Esophagus squamous epithelium (tissue), 5 donors: Measurements from ENCODE around the gene DAPK1. TPM values are rescaled to one million over a fixed set of nuclear protein-coding genes. Genes with fewer than 3 reads are reported as not detected.

Source experiments
- DNase-seq: peaks from one replicate; lab custom pipeline; 2025; lab: John Stamatoyannopoulos, UW
- H3K27ac ChIP-seq, 4 donors: fragments of 200-600 bp; sonication (generic); one replicate each; pipeline ENCODE4 v1.5.1; 2016 to 2019; ENCODE audit warnings: mild to moderate bottlenecking in 1 of 4
- H3K27me3 ChIP-seq, 4 donors: fragments of 200-600 bp; sonication (generic); 1 replicate in 3 of 4; 2 replicates in 1 of 4; pipeline versions ENCODE4 v1.5.1 to v1.6.0; 2017 to 2021; ENCODE audit warnings: antibody characterized with exemption in 1 of 4
- H3K36me3 ChIP-seq, 3 donors: fragments of 200-600 bp; sonication (generic); one replicate each; pipeline ENCODE4 v1.5.1; 2016 to 2019
- H3K4me1 ChIP-seq, 3 donors: fragments of 200-600 bp; sonication (generic); one replicate each; pipeline ENCODE4 v1.5.1; 2017 to 2019
- H3K4me3 ChIP-seq, 4 donors: fragments of 200-600 bp; sonication (generic); 1 replicate in 3 of 4; 2 replicates in 1 of 4; pipeline ENCODE4 v1.5.1; 2016 to 2019; ENCODE audit warnings: mild to moderate bottlenecking in 2 of 4, moderate library complexity in 1 of 4
- H3K9me3 ChIP-seq, 3 donors: fragments of 200-600 bp; sonication (generic); one replicate each; pipeline ENCODE4 v1.5.1; 2016 to 2019
- CTCF ChIP-seq, 6 experiments: fragments of 450-650 bp in 4 of 6; fragments of 200-600 bp in 2 of 6; sonication (generic) in 2 of 6; IDR thresholded peaks; one replicate each; pipeline ENCODE4 v1.5.1; 2016 to 2019; ENCODE audit warnings: antibody characterized with exemption in 6 of 6, mild to moderate bottlenecking in 4 of 6, moderate library complexity in 4 of 6
- POLR2A ChIP-seq, 4 donors: fragments of 450-650 bp; IDR thresholded peaks; one replicate each; pipeline ENCODE4 v1.6.1; 2017; ENCODE audit warnings: antibody characterized with exemption in 4 of 4, mild to moderate bottlenecking in 4 of 4, moderate library complexity in 3 of 4
- WGBS, 2 donors: methylation state at CpG; one replicate each; pipeline ENCODE4 v1.1.5; 2018; 5-methylcytosine and 5-hydroxymethylcytosine counted together
- intact Hi-C: fragments of 100-400 bp; cut with DNase I; formaldehyde crosslinking; loops from one replicate; pipeline ENCODE4 v1.15.0; 2022
- total RNA-seq, 4 donors: library from RNA; depleted of rRNA; stranded (reverse); fragments of >200 nt; gene quantifications; one replicate each; pipeline ENCODE4 v1.1.0, GENCODE V29; 2016
- donor health status: DM: yes; HTN: yes; CAD: no.

The DAPK1 gene
- total RNA-seq, 4 donors from 2014 or later = 2.2 to 14.5 (median 5.5) TPM

- no peak for DNase-seq
Observed at GRCh38 chr9:87562530-87563170, 65.0 kb downstream of the DAPK1 start.

GRCh38 chr9:87564111-87564510 is 66.4 kb downstream of the DAPK1 start:
- H3K27me3 ChIP-seq = no peaks in the 10 kb centered on the region
- H3K9me3 ChIP-seq = no peaks in the 10 kb centered on the region
- no peak overlapping the region for H3K4me3 ChIP-seq
- H3K36me3 ChIP-seq = no peaks in the 10 kb centered on the region
- TF ChIP-seq CTCF (IDR thresholded peaks at IDR 0.05) (no peak), POLR2A (IDR thresholded peaks at IDR 0.05) (no peak)
- no peak for DNase-seq
- 75% methylated on average over 1 of the region's 1 CpG for WGBS, 2 donors
- no peak overlapping the region for H3K27ac ChIP-seq
- intact Hi-C loops = no loop called here
- peaks cover 0 to 30% (median 3%) of the 10 kb centered on the region in 3 donors for H3K4me1 ChIP-seq

More at GRCh38 chr9:87562530-87563170, 65.0 kb downstream of the DAPK1 start:
- H3K36me3 ChIP-seq = no peaks in the 10 kb centered on the region
- TF ChIP-seq POLR2A (IDR thresholded peaks at IDR 0.05) (no peak), CTCF (IDR thresholded peaks at IDR 0.05) (no peak)
- intact Hi-C loops = no loop called here
- no peaks in the 10 kb centered on the region for H3K9me3 ChIP-seq
- WGBS, 2 donors = 88 to 90% methylated on average over 2 of the region's 2 CpGs
- no peak overlapping the region for H3K4me3 ChIP-seq
- peaks cover 0 to 25% (median 0%) of the 10 kb centered on the region in 3 donors for H3K4me1 ChIP-seq
- no peak overlapping the region for H3K27ac ChIP-seq
- no peaks in the 10 kb centered on the region for H3K27me3 ChIP-seq

- 66 to 69% methylated on average over 3 to 4 of the region's 4 CpGs for WGBS, 2 donors
Observed at GRCh38 chr9:87564791-87565241, 67.1 kb downstream of the DAPK1 start.

GRCh38 chr9:87567001-87567400 is 69.3 kb downstream of the DAPK1 start:
- H3K27me3 ChIP-seq = no peaks in the 10 kb centered on the region
- no peak for TF ChIP-seq CTCF (IDR thresholded peaks at IDR 0.05)
- no peak for TF ChIP-seq POLR2A (IDR thresholded peaks at IDR 0.05)
- H3K9me3 ChIP-seq = no peaks in the 10 kb centered on the region
- WGBS, 2 donors = 48 to 50% methylated on average over 4 of the region's 4 CpGs
- H3K27ac ChIP-seq = no peak overlapping the region
- peaks cover 0 to 57% (median 9%) of the 10 kb centered on the region in 3 donors for H3K4me1 ChIP-seq
- intact Hi-C loops = no loop called here
- no peaks in the 10 kb centered on the region for H3K36me3 ChIP-seq
- DNase-seq = no peak
- H3K4me3 ChIP-seq = no peak overlapping the region

More at GRCh38 chr9:87564791-87565241, 67.1 kb downstream of the DAPK1 start:
- intact Hi-C loops = no loop called here
- no peaks in the 10 kb centered on the region for H3K36me3 ChIP-seq
- H3K4me3 ChIP-seq = no peak overlapping the region
- peaks cover 0 to 37% (median 3%) of the 10 kb centered on the region in 3 donors for H3K4me1 ChIP-seq
- H3K9me3 ChIP-seq = no peaks in the 10 kb centered on the region
- DNase-seq = no peak
- TF ChIP-seq CTCF (IDR thresholded peaks at IDR 0.05) (no peak), POLR2A (IDR thresholded peaks at IDR 0.05) (no peak)
- H3K27ac ChIP-seq = no peak overlapping the region
- H3K27me3 ChIP-seq = no peaks in the 10 kb centered on the region

GRCh38 chr9:87567571-87567970 is 69.9 kb downstream of the DAPK1 start:
- no peak for DNase-seq
- Histone ChIP-seq H3K27me3 (no peaks in the 10 kb centered on the region), H3K4me1 (peaks cover 0 to 57% (median 9%) of the 10 kb centered on the region in 3 donors), H3K27ac (no peak overlapping the region), H3K4me3 (no peak overlapping the region), H3K36me3 (no peaks in the 10 kb centered on the region), H3K9me3 (no peaks in the 10 kb centered on the region)
- intact Hi-C loops = no loop called here
- TF ChIP-seq CTCF (IDR thresholded peaks at IDR 0.05) = no peak
- TF ChIP-seq POLR2A (IDR thresholded peaks at IDR 0.05) = no peak
- WGBS, 2 donors = 79 to 89% methylated on average over 5 to 7 of the region's 7 CpGs
